Stimulated activated CD4-positive, alpha-beta T cell treated with anti-CD3 and anti-CD28 coated beads, Interleukin-15, amount 100 ng/mL, for 48 hours (primary cell): ENCODE measurements around the gene FBRS.
A peak's percentile ranks its signal among the peaks of the same experiment; 100 is the strongest.

Source experiments
- DNase-seq, 2 donors: peaks; one replicate each; pipeline ENCODE4 v3.0.0-alpha.2; 2020; ENCODE audit warnings: low read depth in 2 of 2

Gene FBRS

GRCh38 chr16:30644334-30644830, 13.8 kb upstream of the FBRS start:
- no peak for DNase-seq

- DNase-seq, result no peak
Observed at GRCh38 chr16:30645727-30646126, 12.5 kb upstream of the FBRS start.

- no peak for DNase-seq
Observed at GRCh38 chr16:30647274-30647571, 11.0 kb upstream of the FBRS start.

DNA sequence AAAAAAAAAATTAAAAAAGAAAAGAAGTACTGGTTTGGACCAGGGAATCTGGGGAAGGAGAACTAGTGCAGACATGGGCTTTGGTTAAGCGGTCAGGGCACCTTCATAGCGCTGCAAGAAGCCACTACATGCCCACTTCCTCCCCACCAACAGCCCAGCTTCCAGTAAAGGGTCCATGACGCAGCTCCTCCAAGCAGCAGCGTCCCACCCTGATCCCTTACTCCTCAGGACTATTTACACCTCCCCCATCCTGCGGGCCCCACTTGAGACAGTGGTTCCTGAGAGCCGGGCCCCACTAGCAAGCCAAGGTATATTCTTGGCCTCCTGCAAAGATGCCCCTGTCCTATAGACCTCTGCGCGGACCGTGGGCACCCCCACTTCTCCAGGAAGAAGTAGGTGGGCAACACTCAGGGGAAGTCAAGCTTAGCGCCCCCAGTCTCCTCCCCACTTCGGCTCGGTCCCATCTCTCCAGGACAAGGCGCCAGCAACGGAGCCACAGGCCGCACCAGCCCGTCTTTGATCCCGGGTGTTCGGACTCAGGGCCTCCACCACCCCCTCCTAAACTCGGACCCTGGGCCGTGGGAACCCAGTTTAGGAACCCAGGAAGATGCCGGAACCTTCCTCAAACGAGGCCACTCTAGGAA, 8.4 kb upstream of the FBRS start:
- DNase-seq, result no peak

DNA sequence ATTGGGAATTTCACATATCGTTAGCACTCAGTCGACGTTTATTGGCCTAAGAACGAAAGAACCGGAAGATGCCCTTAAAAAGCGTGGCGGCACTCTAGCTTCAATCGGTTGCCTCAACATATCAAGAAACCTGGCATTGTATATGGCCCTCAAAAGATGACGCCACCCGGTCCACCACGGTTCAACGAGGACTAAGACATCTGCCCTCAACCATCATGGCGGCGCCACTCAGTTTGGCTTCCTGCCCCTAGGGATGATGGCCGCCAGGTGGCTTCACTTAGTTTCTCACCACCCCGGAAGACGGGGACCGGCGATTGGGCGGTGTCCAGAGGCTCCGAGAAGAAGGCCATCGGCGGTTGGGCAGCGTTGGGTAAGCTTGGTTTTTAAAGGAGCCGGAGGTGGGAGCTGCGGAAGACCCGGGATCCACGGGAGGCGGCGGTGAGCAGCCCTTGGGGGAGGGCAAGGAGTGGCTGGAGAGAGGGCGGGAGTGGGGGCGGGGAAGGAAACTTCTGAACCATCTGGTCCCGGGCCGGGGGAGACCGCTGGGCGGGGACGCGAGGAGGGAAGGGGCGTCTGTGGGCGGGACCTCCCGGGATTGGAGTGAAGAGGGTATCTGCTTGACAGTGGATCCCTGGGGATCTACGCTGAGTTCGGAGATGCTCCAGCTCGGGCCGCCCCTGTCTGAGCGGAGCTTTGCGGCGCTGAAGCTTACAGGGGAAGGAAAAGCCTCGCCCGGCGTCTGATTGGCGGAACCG, 7.7 kb upstream of the FBRS start, which contains the start of gene PRR14:
Gene PRR14 (plus strand): TSS at position 592 of the 755 bp plus-strand sequence. CDS start 686 bp downstream, outside the sequence.
- DNase-seq, result peak; percentile 98 to 100

DNA sequence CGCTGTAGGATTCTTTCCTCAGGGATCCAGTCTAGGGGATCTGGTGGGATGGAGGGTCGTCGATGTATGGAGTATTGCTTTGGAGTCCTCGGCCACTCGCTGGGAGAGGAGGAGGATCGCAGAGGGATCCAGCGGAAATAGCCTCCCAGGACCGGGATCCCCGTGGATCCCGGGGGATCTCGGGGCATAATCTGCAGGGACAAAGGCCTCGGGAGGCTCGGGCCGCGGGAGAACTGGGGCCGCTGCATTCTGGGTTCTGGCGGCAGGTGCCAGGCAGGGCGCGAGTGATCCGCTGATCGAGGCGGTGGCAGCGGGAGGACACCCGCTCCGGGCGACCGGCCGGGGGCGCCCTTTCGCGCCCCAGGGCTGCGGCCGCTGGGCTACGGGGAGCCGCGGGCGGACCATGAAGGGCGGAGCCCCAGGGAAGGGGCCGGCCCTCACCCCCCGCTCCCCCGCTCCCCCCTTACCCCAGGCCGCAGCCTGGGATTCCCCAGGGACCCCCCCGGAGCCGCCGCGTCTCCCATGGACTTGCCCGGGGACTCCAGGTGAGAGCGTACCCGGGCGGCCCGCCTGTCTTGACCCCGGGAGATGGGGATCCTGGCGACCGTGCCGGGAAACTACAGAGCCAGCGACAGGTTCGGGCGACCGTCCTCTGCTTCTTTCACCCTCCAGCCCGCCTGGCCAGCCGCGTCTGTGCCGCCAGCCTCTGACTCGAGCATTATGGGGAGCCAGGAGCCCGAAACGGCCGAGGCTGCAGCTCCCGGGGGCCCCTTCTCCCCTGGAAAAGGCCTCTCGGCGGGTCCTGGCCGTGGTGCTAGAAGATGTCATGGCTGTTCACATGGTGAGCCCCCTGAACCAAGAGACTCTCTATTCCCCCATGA, 6.9 kb upstream of the FBRS start:
- peak; percentile 74 to 76 for DNase-seq

GRCh38 chr16:30652005-30652296, 6.3 kb upstream of the FBRS start:
- no peak for DNase-seq

- no peak for DNase-seq
Observed at GRCh38 chr16:30652718-30653117, 5.5 kb upstream of the FBRS start.

DNA sequence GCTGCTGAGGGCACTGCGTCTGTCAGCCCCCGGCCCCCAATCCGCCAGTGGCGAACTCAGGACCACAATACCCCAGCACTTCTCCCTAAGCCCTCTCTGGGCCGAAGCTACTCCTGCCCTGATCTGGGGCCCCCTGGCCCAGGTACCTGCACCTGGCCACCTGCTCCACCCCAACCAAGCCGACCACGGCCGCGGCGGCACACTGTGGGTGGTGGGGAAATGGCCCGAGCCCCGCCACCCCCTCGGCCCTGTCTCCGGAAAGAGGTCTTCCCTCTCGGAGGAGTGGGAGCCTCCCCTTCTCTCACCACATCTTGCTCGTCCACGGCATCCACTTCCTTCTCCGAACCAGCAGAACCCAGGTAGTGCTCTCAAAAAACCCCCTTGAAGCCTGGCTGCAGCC, 3.4 kb upstream of the FBRS start:
- DNase-seq, result no peak

- no peak for DNase-seq
Observed at GRCh38 chr16:30655815-30656347, 2.4 kb upstream of the FBRS start.

DNA sequence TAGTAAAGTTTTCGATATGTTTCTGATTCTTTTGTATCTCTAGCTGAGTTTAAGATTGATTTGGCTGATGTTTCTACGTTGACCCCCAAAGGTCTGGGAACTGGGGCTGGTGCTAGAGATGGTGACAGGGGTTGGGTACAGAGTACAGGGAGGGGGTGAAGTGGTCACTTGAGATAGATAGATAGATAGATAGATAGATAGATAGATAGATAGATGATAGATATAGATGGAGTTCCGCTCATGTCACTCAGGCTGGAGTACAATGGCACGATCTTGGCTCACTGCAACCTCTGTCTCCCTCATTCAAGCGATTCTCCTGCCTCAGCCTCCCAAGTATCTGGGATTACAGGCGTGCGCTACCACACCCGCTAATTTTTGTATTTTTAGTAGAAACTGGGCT, 1.8 kb upstream of the FBRS start:
- no peak for DNase-seq

GRCh38 chr16:30656974-30657865, 1.0 kb upstream of the FBRS start:
- no peak for DNase-seq

GRCh38 chr16:30658731-30659506, 688 bp downstream of the FBRS start:
- no peak for DNase-seq

DNA sequence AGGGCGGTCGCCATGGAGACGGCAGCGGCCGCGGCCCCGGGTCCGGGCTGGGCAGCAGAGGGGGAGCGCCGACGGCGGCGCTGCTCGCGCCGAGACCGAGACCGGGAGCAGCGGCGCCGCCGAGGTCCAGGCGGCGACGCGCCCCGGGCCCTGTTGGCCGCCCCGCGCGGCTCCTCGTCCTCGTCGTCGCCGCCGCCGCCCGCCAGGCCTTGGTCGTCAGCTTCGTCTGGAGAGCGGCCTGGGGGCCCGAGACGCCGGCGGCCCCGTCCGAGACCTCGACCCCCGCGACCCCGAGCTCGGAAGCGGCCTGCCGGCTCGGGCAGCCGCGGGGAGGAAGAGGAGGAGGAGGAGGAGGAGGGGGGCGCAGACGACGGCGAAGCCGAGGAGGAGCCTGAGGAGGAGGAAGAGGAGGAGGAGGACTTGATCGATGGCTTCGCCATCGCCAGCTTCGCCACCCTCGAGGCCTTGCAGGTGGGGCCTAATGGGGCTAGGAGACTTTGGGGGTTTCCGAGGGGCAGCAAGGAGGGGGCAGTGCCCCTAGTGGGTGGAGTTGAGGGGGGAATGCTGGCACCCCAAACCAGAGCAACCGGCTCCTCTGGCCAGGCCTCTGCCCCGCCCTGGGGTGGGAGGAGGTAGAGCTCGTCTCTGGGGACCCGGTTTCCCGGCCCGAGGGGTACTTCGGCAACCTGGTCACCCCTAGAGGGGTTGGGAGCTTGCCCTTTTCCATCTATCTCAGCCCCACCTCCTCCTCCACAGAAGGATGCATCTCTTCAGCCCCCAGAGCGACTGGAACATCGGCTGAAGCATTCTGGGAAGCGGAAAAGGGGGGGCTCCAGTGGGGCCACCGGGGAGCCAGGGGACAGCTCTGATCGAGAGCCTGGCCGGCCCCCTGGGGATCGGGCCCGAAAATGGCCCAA, 1.5 kb downstream of the FBRS start:
- peak in 1 of 2 donors; percentile 13 for DNase-seq

DNA sequence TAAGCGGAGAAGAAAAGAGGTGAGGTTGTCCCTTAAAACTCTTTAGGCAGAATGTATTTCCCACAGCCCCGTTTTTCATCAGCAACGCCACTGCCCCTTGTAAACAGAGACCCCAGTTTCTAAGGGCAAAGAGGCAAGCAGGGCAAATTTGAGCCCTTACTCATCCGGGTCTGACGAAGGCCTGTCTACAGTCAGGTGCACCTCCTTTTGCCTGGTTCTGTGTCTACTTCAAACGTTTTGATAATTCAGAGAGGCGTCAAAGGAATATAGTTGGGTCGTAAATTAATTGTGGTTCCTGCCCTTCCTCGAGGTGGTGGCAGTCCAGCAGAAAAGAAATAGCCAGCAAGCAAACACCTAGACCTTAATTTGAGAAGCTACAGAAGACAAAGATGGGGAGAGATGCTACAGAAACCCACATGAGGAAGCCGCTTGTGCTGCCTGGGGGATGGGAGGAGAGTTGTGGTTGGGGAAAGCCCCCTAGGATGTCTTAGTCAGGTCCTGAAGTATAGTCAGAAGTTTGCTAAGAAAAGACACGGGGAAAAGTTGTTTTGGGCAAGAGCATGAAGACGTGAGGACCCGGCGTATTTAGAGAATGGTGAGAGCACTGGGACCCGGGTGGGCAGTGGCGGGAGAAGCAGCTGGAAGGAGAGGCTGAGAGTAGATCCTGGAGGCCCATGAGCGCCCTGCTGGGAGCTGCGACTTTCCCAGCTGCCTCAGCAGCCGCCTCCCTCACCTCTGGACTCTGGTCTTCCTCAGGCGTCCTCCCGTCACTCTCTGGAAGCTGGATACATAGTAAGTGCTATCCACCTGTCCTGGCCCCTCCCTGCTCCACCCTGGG, 2.4 kb downstream of the FBRS start:
- peak; percentile 73 to 81 for DNase-seq

DNA sequence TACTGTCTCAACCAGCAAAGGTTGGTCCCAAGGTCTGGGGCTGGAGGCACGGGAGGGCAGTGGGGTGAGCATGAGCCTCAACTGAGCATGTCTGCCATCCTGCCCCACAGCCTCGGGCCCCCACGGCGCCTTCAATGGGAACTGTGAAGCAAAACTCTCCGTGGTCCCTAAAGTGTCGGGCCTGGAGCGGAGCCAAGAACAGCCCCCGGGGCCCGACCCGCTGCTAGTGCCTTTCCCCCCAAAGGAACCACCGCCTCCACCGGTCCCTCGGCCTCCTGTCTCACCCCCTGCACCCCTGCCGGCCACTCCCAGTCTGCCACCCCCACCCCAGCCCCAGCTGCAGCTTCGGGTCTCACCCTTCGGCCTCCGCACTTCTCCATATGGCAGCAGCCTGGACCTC, 4.2 kb downstream of the FBRS start:
- no peak for DNase-seq

DNA sequence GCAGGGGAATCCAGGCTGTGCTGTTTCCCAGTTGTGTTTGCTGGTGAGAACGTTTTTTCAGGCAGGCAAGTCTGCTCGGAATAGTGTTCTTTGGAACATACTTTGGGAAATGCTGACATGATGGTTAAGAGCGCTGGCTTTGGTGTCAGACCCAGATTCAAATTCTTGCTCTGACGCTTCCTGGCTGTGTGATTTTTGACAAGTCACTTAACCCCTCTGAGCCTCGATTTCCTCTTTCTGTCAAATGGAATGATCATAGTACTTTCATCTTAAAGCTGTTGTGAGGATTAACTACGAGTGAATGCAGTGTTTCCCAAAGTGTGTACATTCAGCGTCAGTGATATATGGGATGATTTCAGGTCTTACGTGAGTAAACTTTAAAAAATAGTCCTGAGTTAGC, 4.8 kb downstream of the FBRS start:
- no peak for DNase-seq

DNA sequence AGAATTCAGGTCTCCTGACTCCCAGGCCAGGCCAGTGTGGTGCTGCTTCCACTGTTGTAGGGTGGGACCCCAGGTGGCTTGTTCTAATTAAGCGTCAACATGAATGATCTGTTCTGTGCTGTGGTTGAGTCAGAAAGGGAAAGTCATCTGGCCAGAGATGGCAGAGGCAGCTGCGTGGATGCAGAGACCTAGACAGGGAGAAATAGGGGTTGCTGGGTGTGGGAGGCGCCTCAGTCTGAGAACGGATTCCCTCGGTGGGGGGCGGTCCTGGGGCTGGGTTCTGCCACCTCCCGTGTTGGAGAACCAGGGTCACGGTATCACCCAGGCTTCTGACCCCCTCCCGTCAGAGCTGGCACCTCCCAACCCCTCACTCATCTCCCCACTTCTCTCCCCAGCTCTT, 5.6 kb downstream of the FBRS start:
- DNase-seq, result no peak
